ENCODE measurements around the gene ARHGAP20. TPM values are rescaled to one million over a fixed set of nuclear protein-coding genes. Genes with fewer than 3 reads are reported as not detected.

Gene ARHGAP20
- total RNA-seq, 1 experiment from 2014 or later, result not detected

DNA sequence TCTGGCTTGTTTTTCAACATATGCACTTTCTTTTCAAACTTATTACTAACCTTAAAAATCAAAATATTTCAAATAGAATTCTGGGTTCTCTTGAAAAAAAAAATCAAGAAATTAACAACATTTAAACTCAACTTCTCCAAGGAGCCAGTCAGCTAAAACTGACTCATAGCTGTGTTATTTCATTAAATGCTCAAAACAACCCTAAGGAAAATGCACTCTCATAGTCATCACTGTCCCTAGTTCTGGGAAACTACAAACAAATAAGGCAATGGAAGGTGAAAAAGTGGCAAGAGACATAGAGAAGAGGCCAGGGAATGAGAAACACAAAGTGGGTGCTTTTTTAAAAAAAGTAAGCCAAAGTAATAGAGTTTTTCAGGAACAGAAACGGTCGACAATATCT, 4.1 kb upstream of the ARHGAP20 start:
- no peaks in the 10 kb centered on the region for H3K79me2 ChIP-seq (ENCODE audit: low read length)
- no peak overlapping the region for H3K4me3 ChIP-seq (ENCODE audit: low read length)
- ATAC-seq (no peak), DNase-seq (no peak)
- TF ChIP-seq EZH2phosphoT487 (IDR thresholded peaks at IDR 0.05; ENCODE audit: borderline replicate concordance, low read length) (no peak), EZH2 (IDR thresholded peaks at IDR 0.05; ENCODE audit: low read length, unreplicated experiment) (no peak), CTCF (conservative IDR thresholded peaks at IDR 0.05; ENCODE audit: low read depth, low read length) (no peak)
- POLR2A ChIA-PET (ENCODE audit: unreplicated experiment), result no interaction called here
- H3F3A ChIP-seq (ENCODE audit: low read length, unreplicated experiment), result no peaks in the 10 kb centered on the region
- H3K36me3 ChIP-seq (ENCODE audit: low read depth, low read length), result no peaks in the 10 kb centered on the region
- H3K27me3 ChIP-seq (ENCODE audit: low read length), result peaks cover 50% of the 10 kb centered on the region
- CTCF ChIA-PET, result no interaction called here
- no peak overlapping the region for H3K4me2 ChIP-seq (ENCODE audit: low read length)
- BruUV-seq (replicated peaks), result no TSS peak
- no peaks in the 10 kb centered on the region for H4K20me1 ChIP-seq (ENCODE audit: low read length)
- intact Hi-C loops (cut with micrococcal nuclease), result no loop called here
- H3K4me1 ChIP-seq (ENCODE audit: insufficient read depth, low read length), result peaks cover 8% of the 10 kb centered on the region; the same call in 1 of the 2 replicates
- no peak overlapping the region for H3K27ac ChIP-seq (ENCODE audit: low read length)
- no peak overlapping the region for H2AFZ ChIP-seq (ENCODE audit: low read length)
- no peak overlapping the region for H3K9ac ChIP-seq (ENCODE audit: low read length)
- no peaks in the 10 kb centered on the region for H3K9me2 ChIP-seq (replicated peaks; ENCODE audit: low read length)
- H3K9me3 ChIP-seq (ENCODE audit: low read length), result no peaks in the 10 kb centered on the region

DNA sequence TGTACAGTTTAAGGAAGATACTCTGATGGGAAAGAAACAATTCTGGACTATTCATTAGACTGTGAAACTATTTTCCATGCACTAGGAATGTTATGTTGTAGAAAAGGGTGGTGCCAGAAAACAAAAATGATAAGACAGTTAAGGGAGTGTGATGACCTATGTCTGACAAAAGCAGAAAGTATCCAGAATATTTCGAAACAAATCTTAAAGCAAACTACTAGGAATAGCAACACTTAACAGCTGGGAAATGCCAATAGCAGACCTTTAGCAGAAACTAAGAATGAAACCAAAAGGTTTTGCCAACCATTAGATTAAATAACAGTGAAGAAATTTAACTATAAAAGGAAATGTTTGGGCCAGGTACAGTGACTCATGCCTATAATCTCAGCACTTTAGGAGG, 3.3 kb upstream of the ARHGAP20 start:
- DNase-seq (no peak), ATAC-seq (no peak)
- Histone ChIP-seq H3K79me2 (ENCODE audit: low read length) (no peaks in the 10 kb centered on the region), H3F3A (ENCODE audit: low read length, unreplicated experiment) (no peaks in the 10 kb centered on the region), H4K20me1 (ENCODE audit: low read length) (no peaks in the 10 kb centered on the region), H3K9ac (ENCODE audit: low read length) (no peak overlapping the region), H2AFZ (ENCODE audit: low read length) (no peak overlapping the region), H3K4me2 (ENCODE audit: low read length) (no peak overlapping the region), H3K9me2 (replicated peaks; ENCODE audit: low read length) (no peaks in the 10 kb centered on the region), H3K36me3 (ENCODE audit: low read depth, low read length) (no peaks in the 10 kb centered on the region), H3K27me3 (ENCODE audit: low read length) (peaks cover 57% of the 10 kb centered on the region), H3K4me3 (ENCODE audit: low read length) (no peak overlapping the region), H3K9me3 (ENCODE audit: low read length) (no peaks in the 10 kb centered on the region), H3K27ac (ENCODE audit: low read length) (no peak overlapping the region), H3K4me1 (ENCODE audit: insufficient read depth, low read length) (peaks cover 8% of the 10 kb centered on the region; the same call in 1 of the 2 replicates)
- CTCF ChIA-PET, result no interaction called here
- BruUV-seq (replicated peaks), result no TSS peak
- TF ChIP-seq CTCF (conservative IDR thresholded peaks at IDR 0.05; ENCODE audit: low read depth, low read length), result no peak
- TF ChIP-seq EZH2phosphoT487 (IDR thresholded peaks at IDR 0.05; ENCODE audit: borderline replicate concordance, low read length), result no peak
- no peak for TF ChIP-seq EZH2 (IDR thresholded peaks at IDR 0.05; ENCODE audit: low read length, unreplicated experiment)
- POLR2A ChIA-PET (ENCODE audit: unreplicated experiment), result no interaction called here
- intact Hi-C loops (cut with micrococcal nuclease), result no loop called here

DNA sequence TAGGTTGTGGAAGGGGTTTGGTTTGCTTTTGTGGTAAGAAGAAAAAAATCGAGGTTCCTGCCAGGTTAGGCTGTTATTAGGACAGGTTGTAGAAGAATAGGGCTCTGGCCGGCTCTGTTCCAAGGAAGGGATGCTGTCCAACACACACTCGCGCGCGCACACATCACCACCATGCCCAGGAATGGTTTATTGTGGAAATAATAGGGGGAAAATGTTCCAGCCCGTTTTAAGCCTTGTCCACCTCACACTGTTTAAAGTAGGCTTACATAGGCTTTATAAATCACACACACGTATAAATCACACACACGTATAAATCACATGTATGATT, 1.2 kb upstream of the ARHGAP20 start:
- no peaks in the 10 kb centered on the region for H3F3A ChIP-seq (ENCODE audit: low read length, unreplicated experiment)
- DNase-seq, result no peak
- peaks cover 8% of the 10 kb centered on the region; the same call in 1 of the 2 replicates for H3K4me1 ChIP-seq (ENCODE audit: insufficient read depth, low read length)
- H3K27me3 ChIP-seq (ENCODE audit: low read length), result peaks cover 69% of the 10 kb centered on the region
- H3K36me3 ChIP-seq (ENCODE audit: low read depth, low read length), result no peaks in the 10 kb centered on the region
- no peak overlapping the region for H2AFZ ChIP-seq (ENCODE audit: low read length)
- H3K4me3 ChIP-seq (ENCODE audit: low read length), result no peak overlapping the region
- no peak overlapping the region for H3K27ac ChIP-seq (ENCODE audit: low read length)
- CTCF ChIA-PET, result no interaction called here
- H3K9me2 ChIP-seq (replicated peaks; ENCODE audit: low read length), result no peaks in the 10 kb centered on the region
- H3K9ac ChIP-seq (ENCODE audit: low read length), result no peak overlapping the region
- no peak for TF ChIP-seq CTCF (conservative IDR thresholded peaks at IDR 0.05; ENCODE audit: low read depth, low read length)
- no peak for TF ChIP-seq EZH2 (IDR thresholded peaks at IDR 0.05; ENCODE audit: low read length, unreplicated experiment)
- H3K79me2 ChIP-seq (ENCODE audit: low read length), result no peaks in the 10 kb centered on the region
- intact Hi-C loops (cut with micrococcal nuclease), result no loop called here
- ATAC-seq, result no peak
- no TSS peak for BruUV-seq (replicated peaks)
- H3K9me3 ChIP-seq (ENCODE audit: low read length), result no peaks in the 10 kb centered on the region
- H4K20me1 ChIP-seq (ENCODE audit: low read length), result no peaks in the 10 kb centered on the region
- H3K4me2 ChIP-seq (ENCODE audit: low read length), result no peak overlapping the region
- POLR2A ChIA-PET (ENCODE audit: unreplicated experiment), result interaction anchor here (0.5 kb wide), 1 partner anchor 38 kb away, joined by 3 read pairs; no protein-coding TSS in a partner anchor

All from PC-3 (cell line).